Measurements from ENCODE around the gene SHQ1.

The SHQ1 gene

GRCh38 chr3:72818905-72819304 lies 29.3 kb downstream of the SHQ1 start (continued):
- TF ChIP-seq ZSCAN5A (tag by site-specific recombination; IDR thresholded peaks at IDR 0.05) (no peak), ZNF366 (tag by site-specific recombination; conservative IDR thresholded peaks at IDR 0.05) (no peak), ELK4 (IDR thresholded peaks at IDR 0.05; ENCODE audit: borderline replicate concordance, low read depth, low read length) (no peak), TSHZ1 (tag by site-specific recombination; IDR thresholded peaks at IDR 0.05; ENCODE audit: borderline replicate concordance) (no peak), ZNF514 (tag by site-specific recombination; IDR thresholded peaks at IDR 0.05) (no peak)

GRCh38 chr3:72818092-72818773 lies 30.0 kb downstream of the SHQ1 start:
- Histone ChIP-seq H3K27ac (ENCODE audit: extremely low read depth, low read depth, low read length) (no peak overlapping the region), H3K4me1 (ENCODE audit: control insufficient read depth, insufficient read depth, low read length) (peaks cover 10% of the 10 kb centered on the region; the same call in 1 of the 2 replicates), H3K9me3 (ENCODE audit: control insufficient read depth, insufficient read depth, low read depth, low read length) (no peaks in the 10 kb centered on the region), H3K4me3 (ENCODE audit: low read depth, low read length) (no peak overlapping the region), H3K36me3 (ENCODE audit: control insufficient read depth in 2 of 2, insufficient read depth in 1 of 2, low read length in 2 of 2) (peaks cover 0 to 5% of the 10 kb centered on the region in 2 experiments; a peak in 1 of 3 replicates)
- CTCF ChIA-PET, result interaction anchor here (0.7 to 1.9 kb wide), 6 partner anchors 115 to 943 kb away, joined by 3 to 6 read pairs (median 3); no protein-coding TSS in a partner anchor
- POLR2A ChIA-PET, result no interaction called here
- TF ChIP-seq PRDM1 (tag by site-specific recombination; IDR thresholded peaks at IDR 0.05) (no peak), SCRT2 (tag by site-specific recombination; IDR thresholded peaks at IDR 0.05) (peak; percentile 62), ZNF23 (tag by site-specific recombination; IDR thresholded peaks at IDR 0.05; ENCODE audit: borderline replicate concordance) (no peak), SALL2 (tag by site-specific recombination; IDR thresholded peaks at IDR 0.05; ENCODE audit: borderline replicate concordance) (no peak), ZFHX2 (tag by site-specific recombination; conservative IDR thresholded peaks at IDR 0.05) (peak; percentile 59), ZBTB48 (tag by site-specific recombination; IDR thresholded peaks at IDR 0.05) (0 out of 2 replicates have a peak, but pooled peaks have one; percentile 21), ZNF404 (tag by site-specific recombination; IDR thresholded peaks at IDR 0.05) (no peak), CTCF (tag by site-specific recombination; IDR thresholded peaks at IDR 0.05) (peak; percentile 29; the same call in 1 of the 2 replicates), ZNF645 (tag by site-specific recombination; IDR thresholded peaks at IDR 0.05) (no peak), ZBTB7A (tag by site-specific recombination; IDR thresholded peaks at IDR 0.05; ENCODE audit: low read depth) (no peak), ZNF621 (tag by site-specific recombination; IDR thresholded peaks at IDR 0.05) (no peak), ZNF433 (tag by site-specific recombination; IDR thresholded peaks at IDR 0.05; ENCODE audit: low read depth) (no peak), ZNF350 (tag by site-specific recombination; IDR thresholded peaks at IDR 0.05) (no peak), ZNF560 (tag by site-specific recombination; IDR thresholded peaks at IDR 0.05; ENCODE audit: borderline replicate concordance) (no peak), MZF1 (tag by site-specific recombination; IDR thresholded peaks at IDR 0.05; ENCODE audit: borderline replicate concordance) (0 out of 2 replicates have a peak, but pooled peaks have one; percentile 44), ZNF214 (tag by site-specific recombination; IDR thresholded peaks at IDR 0.05; ENCODE audit: borderline replicate concordance) (no peak), ZNF660 (tag by site-specific recombination; IDR thresholded peaks at IDR 0.05) (no peak), ZNF785 (tag by site-specific recombination; IDR thresholded peaks at IDR 0.05) (no peak), ZNF148 (tag by site-specific recombination; IDR thresholded peaks at IDR 0.05; ENCODE audit: borderline replicate concordance) (no peak), ZNF366 (tag by site-specific recombination; conservative IDR thresholded peaks at IDR 0.05) (no peak)

All from HEK293 (cell line).